Activated CD8-positive, alpha-beta T cell treated with anti-CD3 and anti-CD28 coated beads, Interleukin-2, amount 10 ng/mL, durations not matched to agents 7 days and 5 days (primary cell): Measurements from ENCODE around the gene KLHL3. TPM values are rescaled to one million over a fixed set of nuclear protein-coding genes. Genes with fewer than 3 reads are reported as not detected.

Source experiments
- ATAC-seq: fragments of 150-1000 bp; cut with Tn5 transposase; one replicate; pipeline ENCODE4 v1.10.0; 2021; ENCODE audit warnings: moderate library complexity
- CTCF ChIA-PET: fragments of 350-600 bp; sonication (Branson Sonifier 250); formaldehyde crosslinking; loops from one replicate; lab custom pipeline; 2021; ENCODE audit warnings: antibody characterized with exemption; lab: Charles Lee
- POLR2A ChIA-PET: fragments of 350-600 bp; sonication (Branson Sonifier 250); formaldehyde crosslinking; loops from one replicate; lab custom pipeline; 2021; ENCODE audit warnings: antibody characterized with exemption; lab: Charles Lee
- DNase-seq: peaks from one replicate; pipeline ENCODE4 v3.0.0-alpha.2; 2020
- H3K27ac Mint-ChIP-seq: one replicate; pipeline ENCODE4 v1.8.0; 2021; ENCODE audit warnings: mild to moderate bottlenecking, mixed read lengths
- H3K27me3 Mint-ChIP-seq: one replicate; pipeline ENCODE4 v1.8.0; 2021; ENCODE audit warnings: low read depth, mixed read lengths
- H3K36me3 Mint-ChIP-seq: one replicate; pipeline ENCODE4 v1.8.0; 2021; ENCODE audit warnings: low read depth, mixed read lengths
- H3K4me1 Mint-ChIP-seq: one replicate; pipeline ENCODE4 v1.8.0; 2021; ENCODE audit warnings: low read depth, mixed read lengths
- H3K4me3 Mint-ChIP-seq: one replicate; pipeline ENCODE4 v1.8.0; 2021; ENCODE audit warnings: mild to moderate bottlenecking, mixed read lengths
- H3K9me3 Mint-ChIP-seq: one replicate; pipeline ENCODE4 v1.8.0; 2022; ENCODE audit warnings: mixed read lengths; ENCODE audit not compliant: insufficient read depth
- total RNA-seq, 2 experiments: library from RNA; stranded (reverse); gene quantifications; one replicate each; pipeline ENCODE4 v1.2.3, GENCODE V29; 2021

Gene KLHL3
- total RNA-seq, 2 experiments from 2014 or later, result 13.7 to 15.2 TPM

GRCh38 chr5:137741718-137742117, 5.8 kb upstream of the KLHL3 start:
- POLR2A ChIA-PET, result interaction anchor here (1.0 to 2.5 kb wide), 4 partner anchors 11 to 81 kb away, joined by 5 to 15 read pairs (median 8); no protein-coding TSS in a partner anchor
- Mint-ChIP-seq H3K27ac (no peak overlapping the region), H3K9me3 (no peaks in the 10 kb centered on the region), H3K4me3 (no peak overlapping the region), H3K4me1 (peaks cover 19% of the 10 kb centered on the region), H3K36me3 (peaks cover 15% of the 10 kb centered on the region), H3K27me3 (no peaks in the 10 kb centered on the region)
- ATAC-seq (no peak), DNase-seq (no peak)
- CTCF ChIA-PET, result interaction anchor here (1.0 to 15.7 kb wide), 19 partner anchors 9 to 121 kb away, joined by 3 to 569 read pairs (median 10); partner anchors contain the start of gene HNRNPA0

DNA sequence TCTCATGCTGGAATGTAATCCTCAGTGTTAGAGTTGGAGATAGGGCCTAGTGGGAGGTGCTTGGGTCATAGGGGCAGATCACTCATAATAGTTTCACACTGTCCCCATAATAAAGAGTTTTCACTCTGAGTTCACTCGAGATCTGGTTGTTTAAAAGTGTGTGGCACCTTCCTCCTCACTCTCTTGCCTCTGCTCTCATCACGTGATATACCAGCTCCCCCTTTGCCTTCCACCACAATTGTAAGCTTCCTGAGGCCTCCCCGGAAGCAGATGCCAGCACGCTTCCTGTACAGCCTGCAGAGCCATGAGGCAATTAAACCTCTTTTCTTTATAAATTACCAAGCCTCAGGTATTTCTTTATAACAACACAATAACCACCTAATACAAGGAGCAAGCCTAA, 3.8 kb upstream of the KLHL3 start:
- ATAC-seq, result no peak

GRCh38 chr5:137738947-137739346, 3.1 kb upstream of the KLHL3 start:
- DNase-seq, result no peak
- H3K27ac Mint-ChIP-seq, result no peak overlapping the region
- no peak for ATAC-seq
- no peak overlapping the region for H3K4me3 Mint-ChIP-seq
- peaks cover 19% of the 10 kb centered on the region for H3K4me1 Mint-ChIP-seq
- ChIA-PET POLR2A (no interaction called here), CTCF (interaction anchor here (15.7 kb wide), 1 partner anchor 80 kb away, joined by 569 read pairs; no protein-coding TSS in a partner anchor)
- peaks cover 15% of the 10 kb centered on the region for H3K36me3 Mint-ChIP-seq
- H3K27me3 Mint-ChIP-seq, result no peaks in the 10 kb centered on the region
- H3K9me3 Mint-ChIP-seq, result no peaks in the 10 kb centered on the region

More for the DNA sequence above, 3.8 kb upstream of the KLHL3 start:
- Mint-ChIP-seq H3K27me3 (no peaks in the 10 kb centered on the region), H3K9me3 (no peaks in the 10 kb centered on the region), H3K4me1 (peaks cover 19% of the 10 kb centered on the region), H3K36me3 (peaks cover 15% of the 10 kb centered on the region), H3K27ac (no peak overlapping the region), H3K4me3 (no peak overlapping the region)
- DNase-seq, result no peak
- CTCF ChIA-PET, result interaction anchor here (1.3 to 15.7 kb wide), 6 partner anchors 44 to 110 kb away, joined by 3 to 569 read pairs (median 48); no protein-coding TSS in a partner anchor
- POLR2A ChIA-PET, result interaction anchor here (0.6 to 1.0 kb wide), 2 partner anchors 9 to 1734 kb away, joined by 3 read pairs; no protein-coding TSS in a partner anchor

- DNase-seq (peak; percentile 37), ATAC-seq (peak; percentile 52)
- Mint-ChIP-seq H3K27me3 (no peaks in the 10 kb centered on the region), H3K27ac (no peak overlapping the region), H3K9me3 (no peaks in the 10 kb centered on the region), H3K4me1 (peaks cover 19% of the 10 kb centered on the region), H3K36me3 (peaks cover 19% of the 10 kb centered on the region), H3K4me3 (no peak overlapping the region)
- ChIA-PET POLR2A (interaction anchor here (1.0 to 3.3 kb wide), 3 partner anchors 16 to 77 kb away, joined by 4 to 28 read pairs (median 5); partner anchors contain the start of gene HNRNPA0), CTCF (interaction anchor here (1.2 to 15.7 kb wide), 8 partner anchors 10 to 107 kb away, joined by 3 to 569 read pairs (median 17); no protein-coding TSS in a partner anchor)
These were observed 1.7 kb upstream of the KLHL3 start for GRCh38 chr5:137737349-137738131.

DNA sequence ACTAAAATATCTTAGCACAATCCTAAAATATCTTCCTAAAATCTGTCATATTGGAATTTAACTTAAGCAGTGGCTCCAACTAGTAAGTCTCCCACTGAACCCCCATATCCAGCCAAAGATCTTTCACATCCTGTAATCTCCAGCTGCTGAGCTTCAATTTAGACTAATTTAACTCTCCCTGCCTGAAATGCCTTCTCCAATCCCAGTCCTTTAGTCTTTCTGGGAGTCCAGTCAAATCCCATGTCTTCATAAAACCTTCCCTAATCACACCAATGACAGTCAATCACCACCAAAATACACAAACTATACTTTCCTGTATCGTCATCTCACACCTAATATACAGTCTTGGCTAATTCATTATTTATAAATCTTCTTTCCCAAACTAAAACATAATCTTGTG, 607 bp upstream of the KLHL3 start:
- POLR2A ChIA-PET, result interaction anchor here (1.0 to 3.3 kb wide), 4 partner anchors 17 to 76 kb away, joined by 4 to 28 read pairs (median 11); partner anchors contain the start of gene HNRNPA0

DNA sequence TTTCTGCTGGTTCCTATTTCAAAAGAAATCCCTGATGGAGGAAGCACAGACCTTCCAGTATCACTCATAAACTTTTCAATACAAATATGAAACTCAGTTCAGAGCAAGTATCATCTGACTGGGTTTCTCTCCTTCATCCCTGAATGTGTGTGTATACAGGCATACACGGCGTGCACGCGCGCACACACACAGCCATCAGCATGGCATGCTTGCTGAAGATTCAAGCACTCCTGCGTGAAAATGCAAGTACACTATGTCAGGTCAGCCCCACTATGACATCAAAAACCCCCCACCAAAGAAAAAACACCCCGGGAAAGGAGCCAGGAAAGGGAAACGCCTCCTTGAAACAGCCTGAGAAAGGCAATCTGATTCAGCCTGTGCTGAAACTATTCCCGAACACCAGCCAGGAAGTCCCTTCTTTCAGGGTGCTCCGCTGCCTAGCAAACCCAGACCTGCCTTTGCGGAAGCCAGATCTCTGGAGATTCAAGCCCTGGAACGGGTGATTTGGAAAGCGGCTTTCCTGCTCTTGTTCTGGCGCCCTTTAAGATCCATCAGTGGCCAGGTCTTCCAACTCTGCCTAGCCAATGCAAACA, 831 bp downstream of the KLHL3 start:
- Mint-ChIP-seq H3K9me3 (no peaks in the 10 kb centered on the region), H3K27me3 (no peaks in the 10 kb centered on the region), H3K27ac (no peak overlapping the region), H3K4me3 (no peak overlapping the region), H3K4me1 (peaks cover 30% of the 10 kb centered on the region), H3K36me3 (peaks cover 21% of the 10 kb centered on the region)
- peak; percentile 36 for DNase-seq
- ChIA-PET POLR2A (interaction anchor here (0.5 to 3.3 kb wide), 5 partner anchors 19 to 69 kb away, joined by 3 to 28 read pairs (median 7); partner anchors contain the start of gene HNRNPA0), CTCF (interaction anchor here (1.2 to 15.7 kb wide), 14 partner anchors 10 to 106 kb away, joined by 3 to 569 read pairs (median 12); partner anchors contain the start of gene HNRNPA0)
- peak; percentile 42 for ATAC-seq

More for the DNA sequence above, 607 bp upstream of the KLHL3 start:
- Mint-ChIP-seq H3K27ac (no peak overlapping the region), H3K9me3 (no peaks in the 10 kb centered on the region), H3K4me3 (no peak overlapping the region), H3K36me3 (peaks cover 21% of the 10 kb centered on the region), H3K27me3 (no peaks in the 10 kb centered on the region), H3K4me1 (peaks cover 24% of the 10 kb centered on the region)
- no peak for DNase-seq
- ATAC-seq, result no peak
- CTCF ChIA-PET, result interaction anchor here (0.9 to 15.7 kb wide), 13 partner anchors 9 to 615 kb away, joined by 3 to 569 read pairs (median 6); partner anchors contain the start of gene HNRNPA0

DNA sequence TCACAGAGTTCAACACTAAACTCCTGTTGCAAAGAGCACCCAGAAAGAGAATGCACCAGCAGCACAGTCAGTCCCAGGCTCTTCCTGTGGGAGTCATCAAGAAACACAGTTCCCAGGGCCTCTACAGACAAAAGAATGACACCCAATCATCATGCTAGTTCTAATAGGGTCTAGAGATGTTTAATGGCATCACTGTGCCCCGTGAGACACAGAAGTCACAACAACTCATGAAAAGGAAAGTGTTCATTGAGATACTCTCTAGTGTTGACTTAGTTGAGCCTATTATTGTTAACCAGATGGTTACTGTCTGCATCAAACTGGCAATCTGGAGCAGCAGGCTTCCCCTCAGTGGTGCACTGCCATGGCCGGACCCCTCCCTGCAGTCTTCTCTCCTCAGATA, 1.6 kb downstream of the KLHL3 start:
- peak; percentile 21 for DNase-seq
- POLR2A ChIA-PET, result interaction anchor here (0.7 kb wide), 1 partner anchor 58 kb away, joined by 3 read pairs; no protein-coding TSS in a partner anchor

DNA sequence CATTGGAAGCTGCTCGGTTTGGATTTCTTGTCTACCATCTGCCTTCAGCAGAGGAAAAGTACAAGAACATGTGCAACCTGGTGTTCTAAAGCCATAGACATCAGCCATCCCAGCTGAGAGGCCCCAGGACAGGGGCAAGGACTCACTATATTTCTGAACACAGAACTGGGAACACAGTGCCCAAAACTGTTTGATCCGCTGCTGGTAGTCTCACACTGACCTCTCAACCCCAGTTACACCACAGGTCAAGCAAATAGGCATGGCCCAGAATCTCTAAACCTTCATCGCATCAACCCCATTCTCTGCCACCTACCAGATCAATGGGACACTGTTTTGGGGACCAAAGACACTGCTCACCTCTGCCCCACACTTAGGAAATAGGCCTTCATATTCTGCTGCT, 2.0 kb downstream of the KLHL3 start:
- H3K27ac Mint-ChIP-seq, result no peak overlapping the region
- no peaks in the 10 kb centered on the region for H3K27me3 Mint-ChIP-seq
- no peak for ATAC-seq

More for the DNA sequence above, 1.6 kb downstream of the KLHL3 start:
- no peaks in the 10 kb centered on the region for H3K9me3 Mint-ChIP-seq
- H3K27ac Mint-ChIP-seq, result no peak overlapping the region
- no peaks in the 10 kb centered on the region for H3K27me3 Mint-ChIP-seq
- no peak overlapping the region for H3K4me3 Mint-ChIP-seq
- ATAC-seq, result no peak
- peaks cover 23% of the 10 kb centered on the region for H3K4me1 Mint-ChIP-seq
- CTCF ChIA-PET, result interaction anchor here (1.3 to 4.3 kb wide), 6 partner anchors 8 to 105 kb away, joined by 3 to 22 read pairs (median 8); no protein-coding TSS in a partner anchor
- H3K36me3 Mint-ChIP-seq, result peaks cover 14% of the 10 kb centered on the region

GRCh38 chr5:137733006-137733405, 2.9 kb downstream of the KLHL3 start:
- peaks cover 9% of the 10 kb centered on the region for H3K36me3 Mint-ChIP-seq
- no peaks in the 10 kb centered on the region for H3K9me3 Mint-ChIP-seq
- ChIA-PET POLR2A (no interaction called here), CTCF (interaction anchor here (1.6 to 4.3 kb wide), 4 partner anchors 9 to 103 kb away, joined by 5 to 22 read pairs (median 12); no protein-coding TSS in a partner anchor)
- H3K4me1 Mint-ChIP-seq, result peaks cover 15% of the 10 kb centered on the region
- DNase-seq (no peak), ATAC-seq (no peak)
- H3K4me3 Mint-ChIP-seq, result no peak overlapping the region
- no peak overlapping the region for H3K27ac Mint-ChIP-seq
- H3K27me3 Mint-ChIP-seq, result no peaks in the 10 kb centered on the region

More for the DNA sequence above, 2.0 kb downstream of the KLHL3 start:
- H3K4me1 Mint-ChIP-seq, result peaks cover 18% of the 10 kb centered on the region
- ChIA-PET CTCF (interaction anchor here (1.4 to 4.3 kb wide), 5 partner anchors 8 to 104 kb away, joined by 3 to 22 read pairs (median 9); no protein-coding TSS in a partner anchor), POLR2A (no interaction called here)
- H3K36me3 Mint-ChIP-seq, result peaks cover 11% of the 10 kb centered on the region
- no peaks in the 10 kb centered on the region for H3K9me3 Mint-ChIP-seq
- peak overlapping the region; percentile 18 for H3K4me3 Mint-ChIP-seq
- no peak for DNase-seq

GRCh38 chr5:137731176-137731575, 4.7 kb downstream of the KLHL3 start:
- POLR2A ChIA-PET, result no interaction called here
- DNase-seq, result no peak
- no peak overlapping the region for H3K4me3 Mint-ChIP-seq
- H3K9me3 Mint-ChIP-seq, result no peaks in the 10 kb centered on the region
- peaks cover 6% of the 10 kb centered on the region for H3K36me3 Mint-ChIP-seq
- H3K27me3 Mint-ChIP-seq, result no peaks in the 10 kb centered on the region
- CTCF ChIA-PET, result interaction anchor here (0.8 to 4.3 kb wide), 6 partner anchors 9 to 101 kb away, joined by 3 to 22 read pairs (median 5); no protein-coding TSS in a partner anchor
- ATAC-seq, result no peak
- H3K4me1 Mint-ChIP-seq, result peaks cover 15% of the 10 kb centered on the region
- no peak overlapping the region for H3K27ac Mint-ChIP-seq

- CTCF ChIA-PET, result interaction anchor here (0.8 to 4.3 kb wide), 4 partner anchors 8 to 69 kb away, joined by 3 to 22 read pairs (median 6); no protein-coding TSS in a partner anchor
- no peak overlapping the region for H3K4me3 Mint-ChIP-seq
These were observed 5.6 kb downstream of the KLHL3 start for GRCh38 chr5:137730336-137730735.

More at GRCh38 chr5:137730336-137730735, 5.6 kb downstream of the KLHL3 start:
- POLR2A ChIA-PET, result no interaction called here
- no peak for DNase-seq
- H3K27ac Mint-ChIP-seq, result no peak overlapping the region
- no peaks in the 10 kb centered on the region for H3K9me3 Mint-ChIP-seq
- H3K4me1 Mint-ChIP-seq, result peaks cover 15% of the 10 kb centered on the region
- no peaks in the 10 kb centered on the region for H3K27me3 Mint-ChIP-seq
- no peak for ATAC-seq
- H3K36me3 Mint-ChIP-seq, result peaks cover 6% of the 10 kb centered on the region
